IPS-20b (cell line): ENCODE results near the gene LRRTM4.

Experiments used
- H3K27ac ChIP-seq: one replicate; pipeline ENCODE4 v1.5.1; 2013; ENCODE audit warnings: low read length
- H3K27me3 ChIP-seq: 2 replicates; pipeline ENCODE4 v1.6.1; 2013; ENCODE audit warnings: mild to moderate bottlenecking, low read length, inconsistent platforms; ENCODE audit not compliant: insufficient read depth
- H3K36me3 ChIP-seq: 2 replicates; pipeline ENCODE4 v1.6.1; 2013; ENCODE audit warnings: low read depth, mild to moderate bottlenecking, inconsistent platforms, low read length, moderate library complexity; ENCODE audit not compliant: insufficient read depth
- H3K4me1 ChIP-seq: 2 replicates; pipeline ENCODE4 v1.6.1; 2013; ENCODE audit warnings: mild to moderate bottlenecking, control low read depth, inconsistent platforms, low read length, moderate library complexity; ENCODE audit not compliant: insufficient read depth
- H3K4me3 ChIP-seq: 2 replicates; pipeline ENCODE4 v1.5.1; 2013; ENCODE audit warnings: mild to moderate bottlenecking, low read length, inconsistent platforms
- H3K9ac ChIP-seq: 2 replicates; pipeline ENCODE4 v1.6.1; 2013; ENCODE audit warnings: low read depth, mild to moderate bottlenecking, inconsistent platforms, low read length, moderate library complexity
- H3K9me3 ChIP-seq: 2 replicates; pipeline ENCODE4 v1.6.1; 2013; ENCODE audit warnings: mild to moderate bottlenecking, low read depth, low read length, inconsistent platforms; ENCODE audit not compliant: insufficient read depth

Gene LRRTM4

DNA sequence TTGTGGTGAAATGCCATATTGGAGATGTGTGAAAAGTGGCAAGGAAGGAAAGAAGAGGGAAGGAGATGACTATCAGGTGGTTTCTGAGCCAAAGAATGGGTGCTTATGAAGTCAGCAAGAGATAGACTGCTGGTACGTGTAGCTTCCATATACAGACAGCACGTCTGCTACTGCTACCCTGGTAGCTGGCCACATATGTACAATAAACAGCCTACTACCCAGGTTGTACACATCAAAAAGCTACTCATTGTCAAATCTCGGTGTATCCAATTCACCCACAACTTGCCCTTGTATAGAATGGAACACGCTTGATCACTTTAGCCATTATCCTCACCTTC is 761.8 kb downstream of the LRRTM4 start:
- no peak overlapping the region for H3K4me3 ChIP-seq
- H3K9ac ChIP-seq, result no peak overlapping the region
- H3K4me1 ChIP-seq, result peaks cover 7% of the 10 kb centered on the region; the same call in 1 of the 2 replicates
- no peaks in the 10 kb centered on the region for H3K36me3 ChIP-seq
- no peaks in the 10 kb centered on the region for H3K27me3 ChIP-seq
- H3K27ac ChIP-seq, result no peak overlapping the region
- no peaks in the 10 kb centered on the region for H3K9me3 ChIP-seq

DNA sequence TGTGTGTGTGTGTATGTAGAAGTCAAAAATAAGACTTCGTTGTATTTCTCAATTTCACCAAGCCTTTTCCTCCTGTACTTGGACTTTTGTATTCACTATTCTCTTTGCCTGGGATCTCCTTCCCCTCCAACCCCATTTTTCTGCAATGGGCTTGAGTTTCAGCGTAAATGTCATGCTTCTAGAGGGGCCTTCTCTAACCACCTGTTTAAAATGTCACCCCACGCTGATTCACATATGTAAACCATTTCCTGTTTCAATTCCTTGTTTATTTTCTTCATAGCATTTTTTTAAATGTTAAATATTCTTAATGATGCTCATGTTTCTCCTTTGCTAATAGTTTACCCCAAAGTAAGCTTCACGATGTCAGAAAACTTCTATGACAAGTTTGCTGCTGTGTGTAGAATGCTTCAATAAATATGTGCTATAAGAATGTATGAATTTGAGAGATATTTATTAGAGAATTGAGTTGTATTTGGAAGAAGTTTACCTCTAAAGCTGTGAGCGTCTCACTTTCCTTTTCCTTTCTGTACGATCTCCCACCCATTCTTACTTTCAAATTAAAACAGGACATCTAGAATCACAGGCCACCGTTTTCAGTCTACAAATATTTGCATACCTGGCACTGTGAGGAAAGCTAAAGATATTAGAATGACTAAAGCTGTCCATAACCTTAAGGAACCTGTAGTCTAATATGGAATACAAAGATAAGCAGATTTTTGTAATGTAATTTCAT is 762.4 kb downstream of the LRRTM4 start:
- no peak overlapping the region for H3K27ac ChIP-seq
- no peaks in the 10 kb centered on the region for H3K36me3 ChIP-seq
- peaks cover 7% of the 10 kb centered on the region; the same call in 1 of the 2 replicates for H3K4me1 ChIP-seq
- no peaks in the 10 kb centered on the region for H3K27me3 ChIP-seq
- H3K9me3 ChIP-seq, result no peaks in the 10 kb centered on the region
- no peak overlapping the region for H3K4me3 ChIP-seq
- no peak overlapping the region for H3K9ac ChIP-seq

DNA sequence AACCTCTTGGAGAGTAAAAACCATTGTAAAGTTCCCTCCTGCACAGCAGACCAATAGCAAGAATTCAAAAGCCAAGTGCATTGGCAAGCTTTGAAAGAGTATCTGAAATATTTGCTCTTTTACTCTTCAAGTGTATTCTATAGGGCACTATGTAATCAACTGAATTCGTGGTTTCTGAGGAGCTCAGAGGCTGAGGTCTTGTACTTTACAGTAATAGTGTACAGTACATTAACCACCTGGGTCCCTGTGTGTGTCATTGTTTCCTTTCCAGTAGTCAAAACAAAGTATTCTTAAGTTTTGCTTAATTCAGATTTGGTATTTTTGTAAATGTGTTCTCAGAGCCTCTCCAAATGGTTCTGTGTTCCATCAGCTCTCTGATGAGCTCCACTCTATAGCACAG is 769.7 kb downstream of the LRRTM4 start:
- Histone ChIP-seq H3K4me3 (no peak overlapping the region), H3K36me3 (no peaks in the 10 kb centered on the region), H3K9ac (no peak overlapping the region), H3K9me3 (no peaks in the 10 kb centered on the region), H3K27me3 (no peaks in the 10 kb centered on the region), H3K27ac (no peak overlapping the region), H3K4me1 (no peaks in the 10 kb centered on the region)

DNA sequence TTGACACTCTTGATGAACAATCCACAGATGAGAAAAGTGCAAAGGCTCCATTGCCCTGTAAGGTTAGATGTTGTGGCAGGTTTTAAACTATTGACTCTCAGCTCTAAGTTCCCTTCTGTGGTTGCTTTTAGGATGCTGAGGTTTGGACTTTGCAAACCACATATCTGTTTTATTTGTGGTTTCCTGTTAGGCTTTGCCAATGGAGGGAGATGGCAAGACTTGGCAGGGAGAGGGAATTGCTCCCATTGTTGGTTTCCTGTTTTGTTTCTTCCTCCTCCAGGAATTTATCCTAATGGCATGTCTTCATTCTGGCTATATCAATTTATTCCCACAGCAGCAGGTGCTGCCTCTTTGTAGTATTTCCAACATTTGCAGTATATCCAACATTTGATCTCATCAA is 772.3 kb downstream of the LRRTM4 start:
- H3K4me3 ChIP-seq, result no peak overlapping the region
- H3K27ac ChIP-seq, result no peak overlapping the region
- H3K9ac ChIP-seq, result no peak overlapping the region
- no peaks in the 10 kb centered on the region for H3K36me3 ChIP-seq
- no peaks in the 10 kb centered on the region for H3K9me3 ChIP-seq
- H3K27me3 ChIP-seq, result no peaks in the 10 kb centered on the region
- H3K4me1 ChIP-seq, result no peaks in the 10 kb centered on the region

DNA sequence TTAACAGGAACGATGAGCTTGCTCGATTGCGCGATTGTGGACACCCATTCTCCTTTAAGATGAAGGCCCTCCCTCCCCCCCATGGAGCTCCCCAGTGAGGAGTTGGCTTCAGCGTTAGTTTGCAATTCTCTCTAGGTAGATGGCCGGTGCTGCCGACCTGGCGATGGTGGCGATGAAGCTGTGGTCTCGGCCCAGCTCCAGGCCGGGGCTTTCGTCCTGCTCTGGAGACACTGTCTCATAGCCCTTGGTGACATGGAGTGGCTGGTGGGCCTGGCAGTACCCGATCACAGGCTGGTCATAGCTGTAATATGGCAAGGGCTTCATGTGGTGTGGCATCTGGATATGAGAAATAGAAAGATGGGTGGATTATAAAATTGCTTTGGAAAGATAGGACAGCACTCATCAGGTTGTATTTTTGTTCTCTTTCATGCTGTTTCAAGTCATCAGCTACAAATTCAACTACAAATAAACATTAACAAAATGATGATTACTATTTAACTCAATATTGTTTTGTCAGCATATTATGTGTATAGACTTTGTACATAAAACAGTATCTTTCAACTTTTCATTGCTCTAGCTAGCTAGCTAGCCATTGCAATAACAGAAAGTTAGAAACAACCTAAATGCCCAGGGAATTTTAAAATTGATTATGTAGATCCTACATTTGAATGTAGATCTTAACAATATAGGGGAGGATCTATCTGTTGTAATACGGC is 773.4 kb downstream of the LRRTM4 start:
- no peaks in the 10 kb centered on the region for H3K4me1 ChIP-seq
- no peak overlapping the region for H3K27ac ChIP-seq
- no peaks in the 10 kb centered on the region for H3K9me3 ChIP-seq
- no peak overlapping the region for H3K9ac ChIP-seq
- no peaks in the 10 kb centered on the region for H3K27me3 ChIP-seq
- H3K4me3 ChIP-seq, result no peak overlapping the region
- no peaks in the 10 kb centered on the region for H3K36me3 ChIP-seq

DNA sequence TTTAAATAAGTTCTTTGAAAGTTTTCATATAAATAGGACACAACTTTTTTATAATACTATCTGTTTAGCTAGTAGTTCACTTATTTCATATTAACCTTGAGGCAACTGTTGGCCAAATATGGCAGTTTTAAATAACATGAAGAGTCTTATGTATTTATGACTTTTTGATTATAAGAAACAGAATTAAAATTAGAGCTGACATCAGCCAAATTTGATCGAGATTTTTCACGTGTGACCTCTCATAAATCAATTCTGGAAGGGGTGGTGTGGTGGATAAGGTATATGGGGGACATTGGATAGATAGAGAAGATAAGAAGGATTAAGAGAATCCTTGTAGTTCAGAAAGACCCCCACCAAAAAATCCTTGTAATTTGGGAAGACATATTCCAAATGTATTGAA is 776.6 kb downstream of the LRRTM4 start:
- H3K27me3 ChIP-seq, result no peaks in the 10 kb centered on the region
- H3K9ac ChIP-seq, result no peak overlapping the region
- H3K4me3 ChIP-seq, result no peak overlapping the region
- no peaks in the 10 kb centered on the region for H3K4me1 ChIP-seq
- H3K27ac ChIP-seq, result no peak overlapping the region
- H3K9me3 ChIP-seq, result no peaks in the 10 kb centered on the region
- H3K36me3 ChIP-seq, result no peaks in the 10 kb centered on the region

DNA sequence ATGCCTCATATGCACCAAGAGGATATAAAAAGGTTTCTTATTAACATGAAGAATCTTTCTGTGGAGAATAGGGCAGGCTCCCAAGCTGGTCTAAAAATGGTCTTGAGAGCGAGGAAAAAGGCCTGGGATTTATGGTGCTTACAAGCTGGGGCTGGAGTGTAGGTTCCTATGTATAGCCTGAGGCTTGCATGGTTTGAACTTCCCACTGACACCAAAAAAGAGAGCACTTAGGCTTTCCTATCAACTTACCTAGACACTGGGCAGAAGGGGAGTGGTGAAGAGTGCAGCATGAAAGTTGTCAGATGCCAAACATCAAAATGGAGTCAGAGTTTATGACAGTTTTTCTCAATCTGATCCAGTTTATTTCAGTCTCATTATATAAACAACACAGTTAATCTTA is 784.6 kb downstream of the LRRTM4 start:
- no peaks in the 10 kb centered on the region for H3K27me3 ChIP-seq
- no peak overlapping the region for H3K27ac ChIP-seq
- H3K36me3 ChIP-seq, result no peaks in the 10 kb centered on the region
- peaks cover 4% of the 10 kb centered on the region; the same call in 1 of the 2 replicates for H3K4me1 ChIP-seq
- H3K9me3 ChIP-seq, result no peaks in the 10 kb centered on the region
- H3K4me3 ChIP-seq, result no peak overlapping the region
- H3K9ac ChIP-seq, result no peak overlapping the region

DNA sequence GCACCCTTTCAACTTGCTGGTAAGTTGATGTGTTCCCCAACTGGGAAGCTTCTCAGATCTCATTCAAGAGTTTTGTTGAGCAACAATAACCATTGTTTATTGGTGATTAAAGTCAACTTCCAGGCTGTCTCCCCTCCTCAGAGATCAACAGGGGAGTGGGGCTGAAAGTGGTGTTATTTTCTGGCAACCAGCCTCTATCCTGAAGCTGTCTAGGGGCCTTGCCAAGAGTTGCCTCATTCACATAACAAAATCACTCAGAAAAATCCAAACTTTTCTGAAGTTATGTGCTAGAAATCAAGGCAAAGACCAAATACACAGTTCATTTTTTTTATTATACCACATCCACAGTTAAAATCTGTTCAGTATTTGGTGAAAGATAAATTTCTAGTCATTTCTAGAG is 788.4 kb downstream of the LRRTM4 start:
- H3K4me3 ChIP-seq, result no peak overlapping the region

DNA sequence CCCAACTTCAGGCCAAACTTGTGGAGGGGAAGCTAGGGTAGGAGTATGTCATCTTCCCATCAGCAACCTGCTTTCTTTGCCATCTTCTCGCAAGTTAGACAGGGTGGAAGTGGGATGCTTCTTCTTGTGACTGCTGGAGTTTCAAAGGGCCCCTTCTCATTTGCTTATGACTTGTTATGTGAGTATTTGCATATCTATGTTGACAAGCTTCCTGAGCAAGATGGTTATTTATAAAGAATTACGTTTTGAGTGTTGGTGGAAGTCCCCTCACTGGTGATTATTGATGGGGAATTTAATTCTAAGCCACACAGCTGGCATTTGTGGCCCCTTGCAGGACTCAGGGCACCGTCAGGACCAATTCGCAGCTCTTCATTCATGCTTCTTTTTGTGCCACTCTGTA is 791.0 kb downstream of the LRRTM4 start:
- Histone ChIP-seq H3K36me3 (no peaks in the 10 kb centered on the region), H3K4me3 (no peak overlapping the region)

More for the DNA sequence above, 788.4 kb downstream of the LRRTM4 start:
- H3K27me3 ChIP-seq, result no peaks in the 10 kb centered on the region
- H3K27ac ChIP-seq, result no peak overlapping the region
- no peaks in the 10 kb centered on the region for H3K36me3 ChIP-seq
- H3K4me1 ChIP-seq, result no peaks in the 10 kb centered on the region
- H3K9me3 ChIP-seq, result no peaks in the 10 kb centered on the region; the same call in 1 of the 2 replicates
- no peak overlapping the region for H3K9ac ChIP-seq

DNA sequence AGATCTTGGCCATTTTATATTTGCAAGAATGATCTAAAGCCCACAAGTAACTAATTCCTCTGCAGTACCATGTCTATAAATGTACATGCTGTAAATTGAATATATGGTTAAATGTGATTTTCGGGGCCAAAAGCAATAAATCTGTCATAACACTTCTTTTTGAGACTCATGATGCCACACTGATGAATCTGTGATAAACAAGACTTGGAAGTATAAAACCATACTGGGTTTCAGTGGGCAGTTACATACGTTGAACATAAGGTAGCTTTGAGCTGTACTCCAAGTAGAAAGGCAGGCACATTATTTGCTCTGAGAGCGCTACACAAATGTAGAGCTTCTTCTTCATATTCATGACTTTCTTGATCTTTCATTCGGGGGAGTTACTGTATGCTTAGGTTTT is 792.2 kb downstream of the LRRTM4 start:
- H3K9me3 ChIP-seq, result no peaks in the 10 kb centered on the region; the same call in 1 of the 2 replicates
- H3K4me3 ChIP-seq, result no peak overlapping the region
- no peaks in the 10 kb centered on the region for H3K4me1 ChIP-seq
- H3K27me3 ChIP-seq, result no peaks in the 10 kb centered on the region
- no peak overlapping the region for H3K27ac ChIP-seq
- H3K36me3 ChIP-seq, result no peaks in the 10 kb centered on the region
- no peak overlapping the region for H3K9ac ChIP-seq

More for the DNA sequence above, 791.0 kb downstream of the LRRTM4 start:
- no peaks in the 10 kb centered on the region; the same call in 1 of the 2 replicates for H3K9me3 ChIP-seq
- no peak overlapping the region for H3K9ac ChIP-seq
- H3K27ac ChIP-seq, result no peak overlapping the region
- no peaks in the 10 kb centered on the region for H3K4me1 ChIP-seq
- no peaks in the 10 kb centered on the region for H3K27me3 ChIP-seq

DNA sequence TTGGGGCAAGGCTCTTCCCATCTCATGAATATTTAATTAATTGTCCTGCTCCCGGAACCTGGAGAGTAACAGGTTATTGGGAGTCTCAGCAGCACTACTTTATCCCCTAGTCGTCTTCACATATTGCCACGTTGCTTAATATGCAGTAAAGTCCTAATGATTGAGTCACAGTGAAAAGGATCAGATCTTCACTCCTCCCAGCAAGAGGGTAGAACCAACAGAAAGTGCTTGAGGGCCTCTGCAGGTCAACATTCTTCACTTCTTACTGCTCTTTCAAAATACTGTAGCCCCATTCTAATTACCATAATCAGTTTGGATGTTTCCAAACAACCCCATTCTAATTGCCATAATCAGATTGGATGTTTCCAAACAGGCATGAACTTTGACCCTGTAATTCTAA is 801.0 kb downstream of the LRRTM4 start:
- Histone ChIP-seq H3K36me3 (no peaks in the 10 kb centered on the region), H3K9ac (no peak overlapping the region), H3K4me3 (no peak overlapping the region), H3K27me3 (no peaks in the 10 kb centered on the region), H3K9me3 (no peaks in the 10 kb centered on the region), H3K27ac (no peak overlapping the region), H3K4me1 (no peaks in the 10 kb centered on the region)

DNA sequence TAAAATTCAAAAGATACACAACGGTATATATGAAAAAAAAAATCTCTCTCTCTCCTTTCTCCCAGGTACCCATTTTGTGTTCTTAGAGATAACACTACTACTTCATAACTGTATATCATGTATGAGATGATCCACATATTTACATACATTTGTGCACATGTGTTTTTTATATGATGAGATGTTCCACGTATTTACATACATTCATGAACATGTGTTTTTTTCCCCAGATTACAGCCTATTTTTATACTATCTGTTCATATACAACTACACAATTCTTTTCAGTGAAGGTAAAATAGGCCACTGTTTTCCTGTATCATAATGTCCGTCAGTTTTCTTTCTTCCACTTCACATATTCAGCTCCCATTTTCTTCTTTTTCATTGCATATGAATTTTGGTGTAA is 808.9 kb downstream of the LRRTM4 start:
- no peaks in the 10 kb centered on the region for H3K36me3 ChIP-seq
- H3K4me1 ChIP-seq, result peaks cover 6% of the 10 kb centered on the region; the same call in 1 of the 2 replicates
- no peak overlapping the region for H3K27ac ChIP-seq
- no peaks in the 10 kb centered on the region for H3K27me3 ChIP-seq
- no peak overlapping the region for H3K9ac ChIP-seq
- H3K9me3 ChIP-seq, result 0 out of 2 replicates have a peak, but pooled peaks cover 1% of the 10 kb centered on the region
- no peak overlapping the region for H3K4me3 ChIP-seq
